Measurements from ENCODE around the gene SYT15. TPM values are rescaled to one million over a fixed set of nuclear protein-coding genes. Genes with fewer than 3 reads are reported as not detected.

The SYT15 gene
- total RNA-seq (ENCODE audit: low replicate concordance) = 0.08 and 0.59 TPM in 2 replicates

DNA sequence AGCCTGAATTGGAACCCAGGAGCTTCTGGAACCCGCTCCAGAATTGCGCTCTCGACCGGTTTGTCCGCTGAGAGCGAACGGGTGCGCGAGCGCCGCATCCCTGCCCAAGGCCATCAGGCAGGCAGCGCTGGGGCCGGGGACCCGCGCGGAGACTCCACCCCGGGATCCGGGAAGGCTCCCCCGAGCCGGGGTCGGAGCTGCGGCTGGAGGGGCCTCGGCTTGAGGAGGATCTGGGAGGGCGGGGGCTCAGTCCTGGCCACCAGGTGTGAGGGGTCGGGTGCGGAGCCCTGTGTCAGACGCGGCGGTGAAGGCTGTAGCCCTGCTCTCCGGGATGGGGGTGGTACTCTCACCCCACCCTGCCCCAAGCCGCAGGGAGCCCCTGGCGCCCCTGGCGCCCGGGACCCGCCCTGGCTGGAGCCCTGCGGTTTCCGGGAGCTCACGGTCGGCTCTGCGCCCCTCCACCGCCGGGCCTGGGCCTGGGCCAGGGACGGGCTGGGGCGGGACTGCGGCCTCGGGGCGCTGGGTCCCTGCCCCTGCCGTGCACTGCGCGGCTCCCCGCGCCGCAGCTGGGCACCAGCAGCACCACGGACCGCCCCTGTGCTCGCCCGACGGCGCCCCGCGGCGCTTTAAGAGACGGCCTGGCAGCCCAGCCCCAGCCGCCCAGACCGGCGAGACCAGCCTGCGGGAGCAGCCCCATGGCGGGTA is at the start of gene SYT15:
TSS of gene SYT15 (plus strand) at position 655 of the 705 bp plus-strand sequence. CDS start at position 696, 41 bp downstream.

DNA sequence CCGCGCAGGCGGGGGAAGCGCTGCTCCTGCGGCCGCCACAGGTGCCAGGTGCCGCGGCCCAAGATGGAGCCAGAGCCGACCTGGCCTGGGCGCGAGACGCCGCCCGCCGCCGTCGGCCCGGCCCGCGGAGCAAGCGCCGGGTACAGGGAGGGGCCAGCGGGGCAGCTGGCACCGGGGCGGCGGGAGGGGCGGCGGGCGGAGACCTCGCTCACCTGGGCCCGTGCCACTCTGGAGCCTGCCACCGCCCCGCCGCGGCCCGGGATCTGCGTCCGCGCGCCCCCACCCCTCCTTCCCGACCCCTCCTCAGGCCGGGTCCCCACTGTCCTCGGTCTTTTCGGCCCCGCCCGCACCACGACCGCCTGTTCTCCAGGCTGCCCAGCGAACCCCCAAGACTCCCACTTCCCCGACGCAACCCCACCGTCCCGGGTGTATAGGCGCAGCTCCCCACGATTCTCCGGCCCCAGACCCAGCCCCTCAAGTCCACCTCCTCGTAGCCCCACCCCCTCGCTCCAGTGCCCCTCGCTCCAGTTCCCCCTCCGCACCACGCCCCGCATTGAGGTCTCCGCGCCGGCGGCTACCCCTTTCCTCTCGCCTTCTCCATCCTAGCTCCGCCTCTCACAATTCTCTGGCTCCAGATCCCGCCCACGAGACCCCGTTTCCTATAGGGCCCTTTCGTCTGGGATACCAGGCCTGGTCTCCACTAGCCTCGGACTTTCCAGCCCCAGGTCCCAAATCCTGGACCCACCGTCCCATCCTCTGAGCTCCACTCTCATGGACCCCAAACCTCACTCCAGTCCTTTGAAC is 22.2 kb upstream of the SYT15 start, which contains the start of gene GPRIN2:
TSS of gene GPRIN2 (minus strand) at position 144 of the 804 bp plus-strand sequence. CDS start 5,922 bp downstream, outside the sequence.

Other genes starting within 250 kb of the SYT15 start
- gene ANXA8L1, start 203.4 kb upstream of the SYT15 start, total RNA-seq (ENCODE audit: low replicate concordance) = 0.23 TPM in 1 of 2 replicates, not detected in the other
- 0.12 and 0.15 TPM in 2 replicates for gene NPY4R, start 113.2 kb upstream of the SYT15 start, total RNA-seq (ENCODE audit: low replicate concordance)
- gene GPRIN2, start 22.5 kb upstream of the SYT15 start, total RNA-seq (ENCODE audit: low replicate concordance) = 0.08 TPM in 1 of 2 replicates, not detected in the other

Measured in smooth muscle cell of the coronary artery (primary cell).